AG04449 (cell line): ENCODE data around the gene MRPS12.

Source experiments
- CTCF ChIA-PET: fragments of 350-600 bp; formaldehyde crosslinking; extraction: SDS; loops from one replicate; lab custom pipeline; 2021; ENCODE audit warnings: antibody characterized with exemption; lab: Yijun Ruan, JAX
- POLR2A ChIA-PET: fragments of 400-600, 350-600 bp; formaldehyde crosslinking; extraction: SDS; loops from one replicate; lab custom pipeline; 2020; ENCODE audit warnings: antibody characterized with exemption, inconsistent platforms; lab: Yijun Ruan, JAX
- DNase-seq: peaks from one replicate; pipeline ENCODE4 v3.0.0-alpha.2; 2010; ENCODE audit warnings: low read depth, low spot score
- H3K4me3 ChIP-seq: 2 replicates; pipeline ENCODE4 v1.5.1; 2011; ENCODE audit warnings: low read depth, mild to moderate bottlenecking, control low read depth, low read length
- CTCF ChIP-seq: IDR thresholded peaks from one replicate; pipeline ENCODE4 v1.5.1; 2011; ENCODE audit warnings: mild to moderate bottlenecking, moderate library complexity, low read length, control low read depth, inconsistent platforms; ENCODE audit not compliant: insufficient read depth; ENCODE audit errors: missing control alignments

The MRPS12 gene

DNA sequence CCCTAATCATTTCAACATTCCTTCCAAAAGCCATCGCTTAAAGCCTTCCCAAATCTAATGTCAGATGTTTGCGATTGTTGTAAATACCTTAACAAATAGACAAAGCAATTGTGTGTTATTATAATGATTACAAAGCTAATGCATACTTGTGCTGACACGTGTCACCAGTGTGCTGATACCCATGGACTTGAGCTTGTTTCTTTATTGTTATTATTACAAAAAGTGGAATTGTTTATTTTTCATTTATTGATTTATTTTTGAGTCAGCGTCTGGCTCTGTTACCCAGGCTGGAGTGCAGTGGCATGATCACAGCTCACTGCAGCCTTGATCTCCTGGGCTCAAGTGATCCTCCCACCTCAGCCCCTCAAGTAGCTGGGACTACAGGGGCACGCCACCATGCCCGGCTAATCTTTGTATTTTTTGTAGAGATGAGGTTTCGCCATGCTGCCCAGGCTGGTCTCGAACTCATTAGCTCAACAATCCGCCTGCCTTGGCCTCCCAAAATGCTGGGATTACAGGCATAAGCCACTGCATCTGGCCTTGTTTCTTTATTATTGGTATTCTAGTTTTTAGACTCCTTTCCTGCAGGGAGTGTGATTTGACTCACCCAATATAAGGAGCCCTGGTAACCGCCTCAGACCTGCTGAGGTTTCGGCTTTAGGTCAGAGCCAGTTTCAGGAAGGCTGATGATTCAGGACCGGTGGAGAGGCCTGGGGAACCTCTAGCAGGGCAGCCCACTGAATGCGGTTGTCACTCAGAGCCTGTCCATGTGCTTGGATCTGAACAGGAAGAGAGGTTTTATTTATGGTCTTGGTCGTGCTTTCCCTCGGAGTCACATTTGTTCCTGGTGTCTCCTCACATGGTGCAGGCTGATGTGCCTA is 46.9 kb downstream of the MRPS12 start:
- no peak for DNase-seq
- ChIA-PET CTCF (interaction anchor here (0.7 to 5.8 kb wide), 11 partner anchors 8 to 145 kb away, joined by 3 to 39 read pairs (median 6); no protein-coding TSS in a partner anchor), POLR2A (no interaction called here)
- H3K4me3 ChIP-seq = no peak overlapping the region
- TF ChIP-seq CTCF = no peak

DNA sequence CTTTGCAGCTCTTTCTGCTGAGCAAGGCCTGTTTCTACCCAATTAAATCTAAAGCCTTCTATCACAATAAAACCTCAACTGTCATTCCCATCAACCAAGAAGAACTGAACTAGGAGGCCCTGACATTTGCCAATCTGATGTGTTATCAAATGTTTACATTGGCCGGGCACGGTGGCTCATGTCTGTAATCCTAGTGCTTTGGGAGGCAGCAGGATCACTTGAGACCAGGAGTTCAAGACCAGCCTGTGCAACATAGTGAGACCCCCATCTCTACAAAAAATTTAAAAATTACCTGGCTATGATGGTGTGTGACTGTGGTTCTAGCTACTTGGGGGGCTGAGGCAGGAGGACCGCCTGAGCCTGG is 47.6 kb downstream of the MRPS12 start:
- CTCF ChIA-PET = interaction anchor here (1.3 to 5.8 kb wide), 5 partner anchors 10 to 100 kb away, joined by 3 to 39 read pairs (median 7); no protein-coding TSS in a partner anchor
- POLR2A ChIA-PET = no interaction called here
- no peak overlapping the region for H3K4me3 ChIP-seq
- no peak for DNase-seq
- TF ChIP-seq CTCF = no peak

DNA sequence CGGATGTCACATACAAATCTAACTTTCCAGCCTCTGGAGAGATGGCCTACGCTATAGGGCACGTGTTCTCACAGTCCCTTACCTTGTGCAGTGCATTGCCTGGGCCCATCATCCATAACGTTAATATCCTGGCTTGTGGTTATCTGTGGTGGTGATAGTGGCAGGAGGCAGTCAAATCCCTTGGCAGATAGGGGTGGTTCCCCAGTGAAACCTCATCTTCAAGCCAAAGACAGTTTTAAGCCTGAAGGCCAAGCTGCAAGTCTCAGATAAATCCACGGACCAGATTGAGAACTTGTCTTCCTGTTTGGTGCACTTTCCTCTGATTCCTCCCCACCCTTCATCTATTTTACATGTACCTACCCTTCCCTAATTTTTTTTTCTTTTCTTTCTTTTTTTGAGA is 49.1 kb downstream of the MRPS12 start:
- ChIA-PET POLR2A (no interaction called here), CTCF (interaction anchor here (1.1 kb wide), 1 partner anchor 18 kb away, joined by 3 read pairs; no protein-coding TSS in a partner anchor)
- DNase-seq = no peak
- TF ChIP-seq CTCF = no peak
- H3K4me3 ChIP-seq = no peak overlapping the region

DNA sequence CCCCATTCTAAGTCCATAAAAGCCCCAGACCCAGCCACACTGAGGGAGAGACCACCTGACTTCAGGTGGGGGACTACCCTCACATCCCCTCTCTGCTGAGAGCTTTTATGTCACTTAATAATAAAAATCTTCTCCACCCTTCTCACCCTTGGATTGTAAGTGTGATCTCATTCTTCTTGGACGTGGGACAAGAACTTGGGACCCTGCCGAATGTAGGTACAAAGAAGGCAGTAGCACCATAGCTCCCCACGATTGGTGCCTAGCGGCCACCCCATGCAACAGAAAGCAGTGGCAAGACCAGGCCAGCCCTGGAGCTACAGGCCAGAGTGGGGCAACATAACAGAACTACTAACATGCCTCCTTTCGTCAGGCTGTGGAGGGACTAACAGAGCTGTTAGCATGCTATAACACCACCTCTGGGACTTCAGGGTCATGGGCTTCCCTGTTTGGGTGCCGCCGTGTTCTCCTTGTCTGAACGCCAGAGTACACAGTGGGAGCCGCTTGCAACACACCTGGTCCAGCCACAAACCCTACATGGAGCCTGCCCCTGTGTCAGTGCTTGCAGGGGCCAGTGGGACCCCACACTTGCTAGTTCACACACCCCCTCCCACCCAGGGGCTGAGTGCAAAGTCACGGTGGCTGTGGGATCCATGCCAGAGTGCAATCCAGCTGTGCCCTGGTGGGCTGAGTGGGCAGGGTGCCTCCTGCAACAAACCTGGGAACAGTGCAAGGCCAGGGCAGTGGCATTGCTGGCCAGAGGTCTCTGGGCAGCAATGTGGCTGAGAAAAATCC is 50.0 kb downstream of the MRPS12 start:
- CTCF ChIA-PET = interaction anchor here (1.1 kb wide), 1 partner anchor 19 kb away, joined by 3 read pairs; no protein-coding TSS in a partner anchor
- TF ChIP-seq CTCF = no peak
- DNase-seq = no peak
- POLR2A ChIA-PET = no interaction called here
- H3K4me3 ChIP-seq = no peak overlapping the region
